ENCODE results near the gene ZBTB8OS. TPM values are rescaled to one million over a fixed set of nuclear protein-coding genes. Genes with fewer than 3 reads are reported as not detected.

ZBTB8OS gene
- total RNA-seq, 2 donors from 2014 or later: 51.6 to 58.3 TPM

- Mint-ChIP-seq H3K4me1 (ENCODE audit: low read depth in 2 of 2) (peaks cover 4 to 6% of the 10 kb centered on the region in 2 donors), H3K27me3 (no peaks in the 10 kb centered on the region), H3K9me3 (no peaks in the 10 kb centered on the region), H3K27ac (peak overlapping the region in 1 of 2 donors; percentile 88), H3K36me3 (no peaks in the 10 kb centered on the region), H3K4me3 (peak overlapping the region; percentile 44)
- peak; percentile 98 to 100 for ATAC-seq
- DNase-seq (ENCODE audit: low spot score): peak; percentile 86
These were observed 38.0 kb downstream of the ZBTB8OS start for GRCh38 chr1:32612189-32612881.

GRCh38 chr1:32611859-32612188, 38.5 kb downstream of the ZBTB8OS start:
- no peaks in the 10 kb centered on the region for H3K9me3 Mint-ChIP-seq
- H3K4me1 Mint-ChIP-seq (ENCODE audit: low read depth in 2 of 2): peaks cover 4 to 6% of the 10 kb centered on the region in 2 donors
- no peaks in the 10 kb centered on the region for H3K27me3 Mint-ChIP-seq
- ATAC-seq (no peak), DNase-seq (ENCODE audit: low spot score) (no peak)
- H3K4me3 Mint-ChIP-seq: peak overlapping the region; percentile 44
- H3K36me3 Mint-ChIP-seq: no peaks in the 10 kb centered on the region
- H3K27ac Mint-ChIP-seq: no peak overlapping the region

GRCh38 chr1:32609180-32609579, 41.2 kb downstream of the ZBTB8OS start:
- no peak for ATAC-seq
- Mint-ChIP-seq H3K27ac (no peak overlapping the region), H3K36me3 (no peaks in the 10 kb centered on the region), H3K4me3 (no peak overlapping the region), H3K9me3 (no peaks in the 10 kb centered on the region), H3K4me1 (ENCODE audit: low read depth in 2 of 2) (peaks cover 4 to 6% of the 10 kb centered on the region in 2 donors), H3K27me3 (no peaks in the 10 kb centered on the region)
- no peak for DNase-seq (ENCODE audit: low spot score)

DNA sequence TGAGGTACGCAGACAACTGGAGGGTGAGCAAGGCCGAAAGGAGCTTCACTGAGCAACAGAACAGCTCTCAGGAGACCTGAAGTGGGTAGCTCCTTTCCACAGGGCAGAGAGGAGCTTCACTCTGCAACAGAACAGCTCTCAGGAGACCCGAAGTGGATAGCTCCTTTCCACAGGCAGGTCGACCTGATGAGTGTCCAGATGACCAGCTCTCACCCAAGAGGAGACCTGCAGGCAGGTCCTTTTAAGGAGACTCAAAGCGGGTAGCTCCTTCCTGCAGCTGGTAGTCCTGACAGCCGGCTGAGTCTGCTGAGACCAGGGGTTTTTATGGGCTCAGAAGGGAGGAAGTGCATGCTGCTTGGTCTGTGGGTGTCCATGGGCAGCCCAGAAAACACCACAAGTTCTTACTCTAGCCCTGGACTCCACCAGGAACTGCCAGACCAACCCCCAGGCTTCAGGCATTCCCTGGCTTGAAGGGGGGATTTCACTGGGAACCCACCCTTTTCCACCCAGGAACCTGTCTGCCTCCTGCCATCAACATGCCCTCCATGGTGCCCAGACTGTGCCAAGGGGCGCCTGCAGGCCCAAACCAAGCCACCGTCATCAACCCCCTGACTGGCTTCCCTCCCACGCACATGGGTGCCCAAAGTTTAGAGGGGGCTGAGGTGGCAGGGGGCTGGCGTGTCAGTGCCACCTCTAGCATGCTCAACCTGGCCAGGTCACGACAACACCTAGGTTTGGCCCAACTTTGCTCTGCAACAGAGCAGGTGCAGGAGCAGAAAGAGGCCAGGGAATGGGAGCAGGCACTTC, 43.6 kb downstream of the ZBTB8OS start:
- Mint-ChIP-seq H3K36me3 (no peaks in the 10 kb centered on the region), H3K4me1 (ENCODE audit: low read depth in 2 of 2) (no peaks in the 10 kb centered on the region), H3K4me3 (no peak overlapping the region), H3K9me3 (no peaks in the 10 kb centered on the region), H3K27ac (no peak overlapping the region), H3K27me3 (no peaks in the 10 kb centered on the region)
- DNase-seq (ENCODE audit: low spot score) (no peak), ATAC-seq (no peak)

DNA sequence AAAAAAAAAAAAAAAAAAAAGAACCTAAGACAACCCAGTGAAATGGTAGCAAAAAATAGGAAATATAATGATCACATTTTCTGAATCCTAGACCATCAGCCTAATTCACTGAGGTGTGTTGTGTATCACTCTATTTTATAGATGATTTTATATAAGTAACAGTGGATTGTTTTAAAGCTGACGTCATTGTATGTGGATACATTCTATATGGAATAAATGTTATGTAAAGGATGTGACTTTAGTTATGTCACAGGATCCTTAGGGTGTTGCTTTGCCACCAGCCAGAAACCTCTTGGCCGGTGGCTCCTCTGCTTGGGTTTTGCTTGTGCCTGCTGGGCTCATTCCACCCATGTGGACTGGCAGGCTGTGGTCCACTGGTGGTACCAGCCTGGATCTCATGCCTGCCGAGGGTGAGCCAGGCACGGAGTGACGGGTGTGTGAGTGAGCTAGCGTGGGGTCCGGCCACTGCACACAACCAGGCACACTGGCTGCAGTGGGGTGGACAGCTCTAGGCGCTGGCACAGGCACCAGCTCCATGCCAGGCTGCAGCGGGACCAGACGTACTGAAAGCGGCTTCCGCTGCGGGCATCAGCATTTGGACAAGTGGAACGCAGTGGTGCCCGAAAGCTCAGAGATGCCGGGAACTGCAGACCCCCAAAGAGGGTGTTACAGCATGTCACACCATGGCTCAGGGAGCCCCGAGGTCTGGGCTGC, 44.5 kb downstream of the ZBTB8OS start:
- Mint-ChIP-seq H3K4me1 (ENCODE audit: low read depth in 2 of 2) (no peaks in the 10 kb centered on the region), H3K27ac (no peak overlapping the region), H3K27me3 (no peaks in the 10 kb centered on the region), H3K4me3 (no peak overlapping the region), H3K9me3 (no peaks in the 10 kb centered on the region), H3K36me3 (no peaks in the 10 kb centered on the region)
- ATAC-seq (peak in 1 of 2 donors; percentile 43), DNase-seq (ENCODE audit: low spot score) (no peak)

GRCh38 chr1:32600034-32600433, 50.3 kb downstream of the ZBTB8OS start:
- Mint-ChIP-seq H3K4me1 (ENCODE audit: low read depth in 2 of 2) (no peaks in the 10 kb centered on the region), H3K27me3 (no peaks in the 10 kb centered on the region), H3K27ac (no peak overlapping the region), H3K4me3 (no peak overlapping the region), H3K9me3 (no peaks in the 10 kb centered on the region), H3K36me3 (no peaks in the 10 kb centered on the region)
- ATAC-seq: no peak
- DNase-seq (ENCODE audit: low spot score): no peak

GRCh38 chr1:32592943-32593342, 57.4 kb downstream of the ZBTB8OS start:
- Mint-ChIP-seq H3K9me3 (no peaks in the 10 kb centered on the region), H3K4me3 (no peak overlapping the region), H3K27ac (no peak overlapping the region), H3K27me3 (no peaks in the 10 kb centered on the region), H3K4me1 (ENCODE audit: low read depth in 2 of 2) (peaks cover 0 to 3% of the 10 kb centered on the region in 2 donors), H3K36me3 (no peaks in the 10 kb centered on the region)
- DNase-seq (ENCODE audit: low spot score) (no peak), ATAC-seq (no peak)

GRCh38 chr1:32580348-32581017, 69.9 kb downstream of the ZBTB8OS start:
- ATAC-seq: no peak
- H3K27ac Mint-ChIP-seq: no peak overlapping the region
- H3K36me3 Mint-ChIP-seq: no peaks in the 10 kb centered on the region
- no peak for DNase-seq (ENCODE audit: low spot score)
- no peaks in the 10 kb centered on the region for H3K27me3 Mint-ChIP-seq
- H3K9me3 Mint-ChIP-seq: no peaks in the 10 kb centered on the region
- H3K4me3 Mint-ChIP-seq: no peak overlapping the region
- H3K4me1 Mint-ChIP-seq (ENCODE audit: low read depth in 2 of 2): no peaks in the 10 kb centered on the region

Other genes starting within 250 kb of the ZBTB8OS start
- gene ZBTB8B, start 185.5 kb downstream of the ZBTB8OS start, total RNA-seq: not detected
- under 1 TPM; 0.22 to 0.26 TPM for gene ZBTB8A, start 111.1 kb downstream of the ZBTB8OS start, total RNA-seq
- 100 to 1,000 TPM; 228 to 244 TPM for gene RBBP4, start 658 bp upstream of the ZBTB8OS start, total RNA-seq
- not detected for gene SYNC, start 52.2 kb upstream of the ZBTB8OS start, total RNA-seq
- 100 to 1,000 TPM; 228 to 274 TPM for gene YARS1, start 166.8 kb upstream of the ZBTB8OS start, total RNA-seq
- gene S100PBP, start 167.1 kb upstream of the ZBTB8OS start, total RNA-seq: 10 to 100 TPM; 31.0 to 54.9 TPM
- not detected for gene FNDC5, start 220.4 kb upstream of the ZBTB8OS start, total RNA-seq
- gene HPCA, start 235.9 kb upstream of the ZBTB8OS start, total RNA-seq: under 1 TPM in 1 of 2 donors, not detected in 1; 0.38 TPM